HG03469 (cell line): ENCODE data around the gene RAI1.

Source experiments
- ATAC-seq: cut with Tn5 transposase; IDR thresholded peaks from one replicate; pipeline ENCODE4 v1.9.1; 2021; ENCODE audit warnings: mild to moderate bottlenecking, moderate library complexity, moderate number of reproducible peaks; ENCODE audit not compliant: unreplicated experiment

RAI1 gene

DNA sequence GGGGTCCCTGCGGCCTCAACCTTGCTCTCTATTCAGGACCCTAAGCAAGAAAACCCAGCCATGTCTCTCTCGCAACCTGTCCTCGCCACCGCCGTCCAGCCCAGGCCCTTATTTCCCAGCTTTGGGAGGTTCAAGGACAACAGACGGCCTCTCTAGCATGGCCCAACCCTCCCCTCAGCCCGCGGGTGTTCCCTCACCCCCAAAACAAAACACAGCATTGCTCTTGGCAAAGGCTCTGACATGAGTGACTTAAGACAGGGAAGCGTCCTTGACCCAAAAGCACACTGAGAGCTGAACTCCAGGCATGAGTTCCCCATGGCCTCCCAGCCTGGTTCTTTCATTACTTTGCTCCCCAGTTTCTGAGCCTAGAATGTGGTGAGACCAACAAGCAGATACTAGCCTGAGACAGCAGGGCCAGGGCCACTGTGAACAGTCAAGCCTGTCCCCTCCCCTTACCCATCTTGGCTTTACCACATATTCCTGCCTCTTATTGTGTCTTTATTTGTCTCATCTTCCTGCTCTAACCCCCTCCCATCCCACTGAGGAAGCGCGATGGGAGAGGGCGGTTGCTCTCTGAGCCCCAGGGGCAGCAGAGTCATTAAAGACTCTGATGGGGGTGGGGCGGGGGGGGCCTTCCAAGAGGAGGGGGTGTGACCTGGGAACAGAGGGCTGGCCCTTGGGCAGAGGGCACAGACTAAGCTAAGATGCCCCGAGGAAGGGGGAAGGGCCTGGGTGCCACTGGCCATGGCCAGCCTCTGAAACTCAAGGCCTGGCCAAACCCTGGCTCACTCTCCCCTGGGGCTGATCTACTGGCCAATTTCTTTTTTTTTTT lies 143.7 kb downstream of the RAI1 start:
- ATAC-seq: no peak

DNA sequence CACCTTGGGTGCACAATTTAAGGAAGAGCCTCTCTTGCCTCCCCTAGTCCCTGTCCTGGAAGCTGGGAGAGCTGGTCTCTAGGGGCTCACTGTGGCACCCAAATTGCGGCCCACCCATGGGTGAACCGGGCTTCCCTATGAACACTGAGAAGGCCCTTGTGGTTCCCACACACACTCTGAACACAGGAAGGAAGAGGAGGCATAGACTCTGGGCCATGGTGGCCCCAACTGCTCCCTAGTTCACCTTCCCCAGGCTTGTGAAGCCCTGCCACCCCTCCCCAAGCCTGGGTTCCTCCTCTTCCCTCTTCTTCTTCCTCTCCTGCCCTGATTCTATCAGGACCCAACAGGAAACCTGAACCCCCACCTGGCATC lies 145.1 kb downstream of the RAI1 start:
- ATAC-seq: no peak

DNA sequence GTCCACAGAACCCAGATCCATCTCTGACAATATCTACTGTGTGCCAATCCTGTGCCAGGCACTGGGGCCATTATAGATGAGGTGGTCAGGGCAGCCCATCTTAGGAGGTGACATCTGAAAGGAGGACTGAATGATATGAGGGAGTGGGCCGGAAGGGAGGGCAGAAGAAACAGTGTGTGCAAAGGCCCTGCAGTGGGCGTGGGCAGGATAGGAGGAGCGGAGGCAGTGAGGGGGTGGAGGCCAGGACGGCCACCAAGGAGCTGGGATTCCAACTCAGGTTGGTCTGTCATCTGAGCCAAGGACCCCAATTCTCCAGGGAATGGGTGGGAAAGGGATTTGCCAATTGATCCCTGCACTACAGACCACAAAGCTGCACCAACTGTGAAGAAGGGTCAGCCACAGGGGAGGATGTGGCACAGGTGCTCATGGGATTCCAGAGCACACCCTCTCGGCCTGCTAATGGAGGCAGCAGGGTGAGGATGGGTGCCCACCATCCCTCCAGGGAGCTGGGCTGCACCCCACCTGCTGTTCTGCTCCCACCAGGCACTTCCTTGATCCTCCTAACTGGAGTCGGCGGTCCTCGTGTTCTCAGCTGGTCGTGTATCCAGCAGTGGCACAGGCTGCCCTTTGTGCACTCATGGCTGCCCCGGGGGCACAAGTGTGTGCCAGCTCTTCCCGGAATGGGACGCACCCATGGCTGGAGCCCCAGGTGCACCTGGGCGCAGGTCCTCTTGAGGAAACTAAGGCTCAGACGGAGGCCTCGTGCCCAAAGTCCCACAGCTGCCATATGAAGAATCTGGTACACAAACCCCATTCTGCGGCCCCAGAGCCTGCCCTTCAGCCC lies 145.9 kb downstream of the RAI1 start:
- ATAC-seq: no peak

DNA sequence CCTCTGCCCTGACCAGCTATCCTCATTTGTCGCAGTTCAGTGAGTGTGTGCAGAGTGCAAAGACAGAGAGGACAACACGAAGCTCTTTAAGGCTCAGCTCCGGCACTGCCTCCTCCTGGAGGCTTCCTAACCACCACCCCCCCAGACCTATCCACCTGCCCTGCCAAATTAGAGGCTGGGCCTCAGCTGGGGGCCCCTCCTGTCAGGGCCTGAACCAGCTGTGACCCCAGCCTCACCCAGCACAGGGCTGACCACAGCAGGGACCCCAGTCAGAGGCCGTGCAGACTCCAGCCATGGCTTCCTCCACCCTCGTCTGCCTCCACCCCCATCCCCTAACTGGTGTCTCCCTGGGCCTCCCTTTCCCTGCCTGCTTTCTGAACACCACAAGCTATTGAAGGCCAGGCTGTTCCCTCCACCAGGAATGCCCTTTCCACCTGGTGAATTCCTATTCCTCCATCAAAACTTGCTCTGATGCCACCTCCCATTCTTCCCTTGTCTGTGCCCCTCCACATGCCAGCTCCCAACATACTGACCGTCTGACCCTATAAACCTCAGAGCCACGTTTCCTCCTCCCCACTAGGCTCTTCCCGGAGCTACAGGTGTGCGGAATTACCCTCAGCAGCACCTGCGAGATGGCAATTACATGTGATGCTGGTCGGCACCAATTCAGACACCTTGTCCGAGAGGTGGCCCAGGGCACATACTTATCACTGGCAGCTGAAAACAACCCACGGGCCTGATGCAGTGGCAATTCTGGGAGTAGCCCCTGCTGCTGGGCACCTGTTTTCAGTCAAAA lies 146.8 kb downstream of the RAI1 start:
- ATAC-seq: no peak

DNA sequence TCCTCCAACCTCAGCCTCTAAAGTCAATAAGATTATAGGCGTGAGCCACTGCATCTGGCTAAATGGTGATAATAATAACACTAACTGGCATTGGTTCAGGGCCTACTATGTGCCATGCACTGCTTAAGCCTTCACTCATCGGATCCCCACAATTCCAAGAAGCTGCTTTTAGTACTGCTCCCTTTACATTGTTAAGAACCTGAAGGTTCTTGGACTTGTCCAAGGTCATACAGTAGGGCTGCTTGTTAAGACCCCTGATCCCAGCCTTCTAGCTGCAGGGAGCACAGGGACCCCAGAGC lies 149.0 kb downstream of the RAI1 start:
- ATAC-seq: no peak

DNA sequence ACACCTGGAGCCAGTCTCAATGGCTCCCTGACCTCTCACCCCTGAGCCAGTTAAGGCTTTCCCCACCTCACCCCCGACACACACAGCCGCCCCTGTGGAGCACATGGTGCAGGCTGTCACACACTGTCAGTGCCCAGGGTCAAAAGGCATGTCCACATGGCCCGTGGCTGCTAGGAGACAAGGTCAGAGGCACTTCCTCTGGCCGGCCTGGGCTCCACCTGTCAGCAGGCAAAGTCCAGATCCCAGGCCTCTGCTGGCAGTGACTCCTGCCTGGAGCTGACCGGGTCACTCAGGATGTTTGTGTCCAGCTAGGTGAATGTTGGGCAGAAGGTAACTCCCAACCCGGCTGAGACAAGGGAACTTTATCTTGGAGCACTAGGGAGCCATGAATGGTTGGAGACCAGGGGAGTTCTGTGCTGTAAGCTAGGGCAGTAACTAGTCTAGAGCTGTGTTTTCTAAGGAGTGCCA lies 149.5 kb downstream of the RAI1 start:
- ATAC-seq: no peak

DNA sequence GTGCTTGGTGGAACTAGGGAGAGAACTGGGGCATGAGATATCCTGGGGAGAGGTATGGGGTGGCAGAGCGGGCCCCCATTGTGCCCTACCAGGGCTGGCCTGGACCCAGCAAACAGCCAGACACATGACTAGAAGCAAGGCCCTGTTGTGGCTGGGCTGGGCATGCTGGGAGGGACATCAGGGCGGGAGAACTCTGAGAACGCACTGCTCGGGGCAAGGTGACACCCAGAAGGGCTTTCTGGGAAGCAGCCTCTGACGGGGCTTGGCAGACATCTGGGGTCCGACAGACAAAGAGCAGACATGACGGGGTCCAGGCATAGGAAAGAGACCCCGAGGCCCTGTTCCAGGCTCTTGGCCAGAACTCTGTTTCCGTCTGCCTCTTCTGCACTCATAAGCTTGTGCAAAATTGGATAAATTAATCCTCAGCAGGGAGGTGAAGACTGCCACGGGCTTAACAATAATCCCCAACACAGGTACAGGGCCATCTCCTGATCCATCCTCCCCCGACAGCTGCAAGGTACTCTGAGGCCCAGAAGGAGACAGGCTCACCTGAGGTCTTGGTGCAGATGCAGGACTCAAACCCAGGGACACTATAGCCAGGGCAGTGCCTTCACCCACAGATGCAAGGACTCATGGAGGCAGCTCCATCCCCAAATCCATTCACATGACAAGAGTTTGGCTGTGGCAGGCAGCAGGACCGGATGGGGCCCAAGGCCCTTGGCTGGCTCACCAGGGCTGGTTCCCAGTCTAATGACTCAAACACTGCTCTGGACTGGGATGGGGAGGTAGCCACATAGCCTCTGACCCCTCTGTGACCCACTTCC lies 150.2 kb downstream of the RAI1 start:
- no peak for ATAC-seq

DNA sequence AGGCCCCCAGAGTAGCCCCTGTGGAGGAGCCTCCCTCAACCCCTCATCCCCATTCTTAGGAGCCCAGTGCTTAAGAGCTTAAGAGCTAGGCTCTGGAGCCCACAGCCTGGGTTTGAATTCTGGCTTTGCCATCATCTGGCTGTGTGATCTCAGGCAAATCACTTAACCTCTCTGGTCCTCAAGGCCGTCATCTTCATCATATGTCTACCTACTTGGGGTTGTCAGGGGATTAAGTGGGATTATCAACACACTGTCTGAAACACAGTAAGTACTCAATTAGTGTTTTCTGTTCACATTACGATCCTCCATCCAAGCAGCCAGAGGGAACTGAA lies 150.7 kb downstream of the RAI1 start:
- no peak for ATAC-seq

DNA sequence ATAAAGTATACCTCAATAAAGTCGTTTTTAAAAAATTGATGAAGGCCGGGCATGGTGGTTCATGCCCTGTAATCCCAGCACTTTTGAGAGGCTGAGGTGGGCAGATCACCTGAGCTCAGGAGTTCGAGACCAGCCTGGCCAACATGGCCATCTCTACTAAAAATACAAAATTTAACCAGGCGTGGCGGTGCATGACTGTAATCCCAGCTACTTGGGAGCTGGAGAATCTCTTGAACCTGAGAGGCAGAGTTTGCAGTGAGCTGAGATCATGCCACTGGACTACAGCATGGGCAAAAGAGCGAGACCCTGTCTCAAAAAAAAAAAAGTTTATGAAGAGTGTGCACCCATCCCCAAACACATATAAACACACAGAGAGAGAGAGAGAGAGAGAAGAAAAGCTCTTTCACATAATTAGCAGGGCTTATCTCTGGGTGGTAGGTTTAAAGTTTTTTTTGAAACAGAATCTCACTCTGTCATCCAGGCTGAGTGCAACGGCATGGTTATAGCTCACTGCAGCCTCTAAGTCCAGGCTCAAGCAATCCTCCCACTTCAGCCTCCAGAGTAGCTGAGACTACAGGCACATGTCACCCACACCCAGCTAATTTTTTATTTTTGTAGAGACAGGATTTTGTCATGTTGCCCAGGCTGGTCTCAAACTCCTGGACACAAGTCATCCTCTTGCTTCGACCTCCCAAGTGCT lies 152.6 kb downstream of the RAI1 start:
- no peak for ATAC-seq

DNA sequence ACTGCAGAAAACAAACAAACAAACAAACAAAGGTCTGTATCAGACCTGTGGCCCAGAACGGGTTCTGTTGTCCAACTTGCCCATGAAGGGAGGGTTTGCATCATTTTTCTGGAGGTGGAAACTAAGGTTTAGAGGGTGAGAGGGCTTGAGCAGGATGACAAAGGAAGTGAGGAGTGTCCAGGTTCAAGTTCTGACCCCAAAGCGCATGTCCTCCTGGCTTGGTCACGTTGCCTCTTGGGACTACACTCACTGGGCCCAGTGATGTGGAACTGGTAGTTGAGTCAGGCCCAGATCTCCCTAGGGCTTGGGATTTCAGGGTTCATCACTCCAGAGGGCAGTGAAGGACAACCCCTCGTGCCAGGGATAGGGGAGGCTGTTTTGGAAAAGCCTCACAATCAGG lies 153.7 kb downstream of the RAI1 start:
- no peak for ATAC-seq

DNA sequence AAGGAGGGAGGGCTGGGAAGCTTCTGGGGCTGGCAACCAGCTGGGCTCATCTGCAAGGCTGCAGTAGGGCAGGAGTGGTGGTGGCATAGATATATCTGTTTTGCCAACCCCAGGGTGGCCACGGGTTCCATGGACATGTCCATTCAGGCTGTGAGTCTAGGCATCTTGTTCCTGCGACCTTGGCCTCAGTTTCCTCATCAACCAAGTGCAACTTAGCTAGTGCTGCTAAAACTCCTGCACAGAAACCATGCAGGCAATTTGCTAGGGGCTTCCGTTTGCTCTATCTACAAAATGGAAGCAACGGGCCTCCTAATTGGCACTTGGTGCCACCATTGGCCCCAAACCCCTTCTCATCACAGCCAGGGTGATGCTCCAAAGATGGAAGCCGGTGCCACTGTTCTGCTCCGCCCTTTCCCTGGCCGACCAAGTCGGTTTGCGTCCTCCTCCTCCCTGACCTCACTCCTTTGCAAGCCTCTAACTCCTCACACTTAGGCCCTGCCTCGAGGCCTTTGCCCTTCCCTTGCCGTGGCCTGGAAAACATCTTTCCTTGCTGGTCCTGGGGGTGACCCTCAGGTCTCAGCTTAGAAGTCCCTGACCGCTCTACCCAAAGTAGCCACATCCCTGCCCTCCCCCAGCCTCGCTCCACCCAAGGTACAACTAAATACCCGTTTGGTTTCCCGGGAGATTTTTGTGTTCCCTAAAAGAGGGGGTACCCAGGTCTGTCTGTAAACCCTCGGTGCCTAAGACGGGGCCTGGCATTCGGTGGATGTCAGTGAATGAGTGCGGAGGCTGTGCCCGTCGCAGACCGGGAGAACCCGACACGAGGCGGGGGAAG lies 154.4 kb downstream of the RAI1 start:
- no peak for ATAC-seq

DNA sequence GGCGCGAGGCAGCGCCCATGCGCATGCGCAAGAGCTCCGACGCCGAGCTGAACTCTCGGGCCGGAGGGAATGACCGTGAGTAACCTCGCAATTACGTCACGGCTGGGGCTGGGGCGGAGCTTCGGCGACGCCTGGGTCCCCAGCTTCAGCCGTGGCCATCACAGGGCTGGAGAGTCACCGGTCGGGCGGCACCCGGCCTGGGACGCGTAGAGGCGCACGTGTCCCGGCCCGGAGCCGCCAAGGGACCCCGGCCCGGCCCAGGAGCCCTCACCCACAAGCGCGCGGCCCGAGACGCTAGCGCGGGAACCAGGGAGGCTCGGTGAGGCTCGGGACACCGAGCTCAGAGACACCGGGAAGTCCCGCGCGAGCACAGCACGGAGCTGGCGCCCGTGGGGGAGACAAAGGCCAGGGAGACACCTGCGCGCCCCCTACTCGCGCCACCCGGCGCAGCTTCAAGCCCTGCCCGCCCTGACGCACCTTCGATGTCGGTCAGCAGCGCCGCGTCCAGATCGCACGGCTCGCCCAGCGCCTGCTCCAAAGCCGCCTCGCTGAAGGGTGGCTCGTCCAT lies 155.1 kb downstream of the RAI1 start:
- peak; percentile 43 for ATAC-seq

DNA sequence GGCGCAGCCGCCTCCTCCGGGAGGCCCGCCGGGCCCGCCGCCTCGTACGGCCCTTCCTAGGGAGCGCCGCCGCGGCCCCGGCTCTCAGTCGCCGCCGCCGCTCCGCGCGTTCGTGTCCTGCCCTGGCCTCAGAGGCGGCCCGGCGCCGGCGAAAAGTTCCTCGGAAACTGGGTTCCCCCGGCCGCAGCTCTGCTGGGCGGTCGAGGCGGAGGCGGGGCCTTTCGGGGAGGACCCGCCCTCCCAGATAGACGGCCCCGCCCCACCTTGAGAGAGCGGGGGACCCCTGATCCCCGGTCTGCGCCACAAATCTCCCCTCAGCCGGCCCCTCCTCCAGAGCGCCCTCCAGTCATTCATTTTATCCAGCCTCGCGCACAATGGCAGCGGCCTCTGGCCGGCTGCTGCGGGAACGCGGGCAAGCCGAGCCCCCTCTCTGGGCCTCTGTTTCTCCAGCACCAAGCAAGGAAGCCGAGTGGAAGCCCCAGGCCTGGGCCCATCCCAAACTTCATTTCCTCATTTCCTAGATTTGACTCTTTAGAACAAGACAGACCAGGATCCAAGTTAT lies 155.6 kb downstream of the RAI1 start, which contains the start of gene SREBF1:
Gene SREBF1, minus strand, starts transcription at position 169 of the 562 bp plus-strand sequence. CDS start 169 bp downstream, outside the sequence.
- peak; percentile 8 for ATAC-seq

DNA sequence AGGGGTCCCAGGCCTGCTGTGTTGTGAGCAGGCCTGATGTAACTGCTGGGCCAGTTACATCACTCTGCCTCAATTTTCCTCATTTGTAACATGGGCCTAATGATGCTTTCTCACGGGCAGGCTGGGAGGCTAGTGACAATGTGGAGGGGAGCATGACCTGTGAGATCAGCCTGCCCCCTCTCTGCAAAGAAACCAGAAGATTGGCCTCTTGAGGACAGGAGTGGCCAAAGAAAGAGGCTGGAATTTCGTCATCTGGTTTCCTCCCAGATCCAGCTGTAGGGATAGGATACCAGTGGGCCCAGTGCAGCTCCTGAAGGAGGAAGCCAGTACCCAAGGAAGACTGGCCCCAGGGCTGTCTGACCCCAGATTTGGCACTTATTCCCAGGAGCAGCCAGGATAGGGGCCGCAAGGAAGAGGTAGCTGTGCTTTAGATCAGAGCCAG lies 156.1 kb downstream of the RAI1 start:
- no peak for ATAC-seq

DNA sequence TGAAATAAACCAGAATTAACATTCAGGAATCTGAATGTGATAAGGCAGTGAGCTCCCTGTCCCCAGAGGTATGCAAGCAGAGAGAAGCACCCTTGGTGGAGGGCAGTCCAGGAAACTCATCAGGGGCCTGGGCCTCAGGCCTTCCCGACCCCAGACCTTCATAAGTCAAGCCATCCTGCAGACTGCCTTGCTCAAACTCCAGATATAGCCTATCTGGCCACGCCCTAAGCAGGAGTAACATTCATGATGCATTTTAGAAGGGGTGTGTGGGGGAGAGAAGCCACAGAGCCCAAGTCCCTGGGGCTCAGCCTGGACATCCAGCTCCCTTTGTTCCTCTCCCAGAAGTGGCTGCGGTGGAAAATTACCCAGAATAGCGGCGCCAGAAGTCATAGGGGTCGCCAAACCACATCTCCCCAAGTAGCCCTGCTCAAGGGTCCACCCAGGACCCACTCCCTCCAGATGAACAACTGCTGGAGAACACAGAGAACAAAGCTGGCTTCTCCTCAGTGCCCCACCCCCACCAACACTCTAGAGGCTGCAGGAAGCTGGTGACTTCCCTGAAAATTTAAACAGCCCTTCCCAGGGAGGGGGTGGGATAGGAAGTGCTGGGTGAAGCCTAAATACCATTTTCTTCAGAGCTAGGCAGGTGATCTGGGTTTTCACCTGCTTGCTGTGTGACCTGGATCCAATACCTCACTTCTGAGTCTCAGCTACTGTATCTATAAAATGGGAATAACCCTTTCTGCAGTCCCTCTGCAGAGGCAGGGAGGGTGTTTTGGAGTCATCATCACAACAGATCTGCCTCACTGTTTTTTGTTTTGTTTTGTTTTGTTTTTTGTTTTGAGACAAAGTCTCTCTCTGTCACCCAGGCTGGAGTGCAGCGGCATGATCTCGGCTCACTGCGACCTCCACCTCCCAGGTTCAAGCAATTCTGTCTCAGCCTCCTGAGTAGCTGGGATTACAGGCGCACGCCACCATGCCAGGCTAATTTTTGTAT lies 157.0 kb downstream of the RAI1 start:
- no peak for ATAC-seq

DNA sequence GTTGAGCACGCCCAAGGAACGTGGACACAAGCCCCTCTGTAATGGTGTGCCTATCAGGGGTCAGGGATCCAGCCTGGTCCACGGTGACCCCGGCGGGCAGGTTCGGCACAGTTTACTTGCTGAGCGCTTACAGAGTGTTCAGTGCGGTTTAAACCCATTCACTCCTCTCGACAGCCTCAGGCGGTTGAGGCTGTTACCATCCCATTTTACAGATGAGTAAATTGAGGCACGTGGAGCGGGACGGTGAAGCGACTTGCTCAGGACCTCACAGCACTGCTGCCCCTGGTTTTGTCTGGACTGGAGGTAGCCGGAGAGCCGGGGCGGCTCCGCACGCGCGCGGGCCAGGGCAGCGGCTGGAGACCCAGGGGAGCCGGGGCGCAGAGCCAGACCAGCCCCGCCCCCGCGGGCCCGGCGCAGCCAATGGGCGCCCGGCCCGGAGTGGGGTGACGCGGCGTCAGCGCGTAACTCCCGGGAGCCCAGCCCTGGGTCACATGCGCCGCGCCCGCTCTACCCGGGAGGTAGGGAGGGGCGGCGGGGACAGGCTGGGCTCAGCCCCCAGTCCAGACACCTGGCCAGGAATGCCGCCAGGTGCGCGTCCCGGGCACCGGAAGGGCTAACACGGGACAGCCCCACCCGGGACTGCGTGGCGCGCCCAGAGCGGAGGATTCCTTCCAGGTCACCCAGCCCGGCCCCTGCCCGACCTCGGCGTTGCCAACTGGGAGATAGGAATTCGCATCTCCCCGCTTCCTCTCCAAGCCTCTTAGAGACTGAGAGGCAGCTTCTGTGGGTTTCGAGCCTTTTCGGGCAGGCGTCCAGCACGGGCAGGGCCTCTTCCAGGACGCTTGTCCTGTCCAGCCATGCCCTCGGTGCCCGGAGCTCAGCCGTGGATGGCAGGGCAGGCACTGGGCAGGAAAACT lies 158.8 kb downstream of the RAI1 start:
- ATAC-seq: peak; percentile 29
